Small intestine (tissue), 7 donors: ENCODE measurements around the gene WDR37. TPM values are rescaled to one million over a fixed set of nuclear protein-coding genes. Genes with fewer than 3 reads are reported as not detected.

Experiments
- DNase-seq, 2 donors: peaks; one replicate each; pipeline versions ENCODE4 v3.0.0 to v3.0.0-alpha.2; 2013
- FAIRE-seq: peaks from 2 replicates; lab custom pipeline; 2012; peaks lifted over from hg19 to GRCh38; lab: Jason Lieb, UNC
- H3K27ac ChIP-seq, 3 donors: one replicate each; pipeline ENCODE4 v1.5.1; 2013; ENCODE audit warnings: low read length in 2 of 3, mild to moderate bottlenecking in 2 of 3, control low read depth in 1 of 3, inconsistent platforms in 1 of 3, low read depth in 1 of 3, moderate library complexity in 1 of 3
- H3K27me3 ChIP-seq, 3 donors: one replicate each; pipeline ENCODE4 v1.6.1; 2013; ENCODE audit warnings: low read length in 3 of 3, inconsistent platforms in 1 of 3; ENCODE audit not compliant: control insufficient read depth in 3 of 3, insufficient read depth in 3 of 3
- H3K36me3 ChIP-seq, 3 donors: one replicate each; pipeline ENCODE4 v1.6.1; 2013; ENCODE audit warnings: low read length in 3 of 3, inconsistent platforms in 1 of 3, low read depth in 1 of 3, mild to moderate bottlenecking in 1 of 3, moderate library complexity in 1 of 3; ENCODE audit not compliant: control insufficient read depth in 3 of 3, insufficient read depth in 2 of 3
- H3K4me1 ChIP-seq, 3 donors: one replicate each; pipeline ENCODE4 v1.6.1; 2013; ENCODE audit warnings: low read length in 2 of 3, inconsistent platforms in 1 of 3, low read depth in 1 of 3, mild to moderate bottlenecking in 1 of 3, moderate library complexity in 1 of 3; ENCODE audit not compliant: control insufficient read depth in 3 of 3, insufficient read depth in 2 of 3
- H3K4me3 ChIP-seq, 3 donors: one replicate each; pipeline ENCODE4 v1.5.1; 2013; ENCODE audit warnings: low read length in 3 of 3, control low read depth in 1 of 3, inconsistent platforms in 1 of 3, low read depth in 1 of 3, mild to moderate bottlenecking in 1 of 3, moderate library complexity in 1 of 3
- H3K9me3 ChIP-seq, 2 donors: one replicate each; pipeline ENCODE4 v1.6.1; 2013; ENCODE audit warnings: low read depth in 1 of 2, low read length in 1 of 2; ENCODE audit not compliant: control insufficient read depth in 2 of 2, insufficient read depth in 1 of 2
- WGBS, 3 donors: extraction: QIAGEN DNeasy Blood & Tissue Kit; methylation state at CpG; one replicate each; pipeline ENCODE4 v1.1.7; 2013; 5-methylcytosine and 5-hydroxymethylcytosine counted together
- polyA plus RNA-seq, 4 donors: library from polyadenylated mRNA; stranded (reverse) in 3 of 4; unstranded in 1 of 4; fragments of 200-250 nt in 3 of 4; fragments of 120-200 nt in 1 of 4; gene quantifications; one replicate each; pipeline versions ENCODE4 v1.2.1 to v1.2.3, GENCODE V29; 2013
- donor health status: healthy with polysubstance abuse.
- donor health status: control.
- donor health status: control.
- donor health status: Bipolar disorder and iron deficiency.
- donor health status: healthy.

Gene WDR37
- polyA plus RNA-seq, 4 donors: 6.8 to 14.8 (median 7.7) TPM

- Histone ChIP-seq H3K4me3 (no peak overlapping the region), H3K9me3 (no peaks in the 10 kb centered on the region), H3K36me3 (no peaks in the 10 kb centered on the region), H3K4me1 (peaks cover 0 to 4% (median 0%) of the 10 kb centered on the region in 3 donors), H3K27ac (no peak overlapping the region), H3K27me3 (peaks cover 0 to under 1% (median 0%) of the 10 kb centered on the region in 3 donors)
- FAIRE-seq (no peak), DNase-seq (no peak)
- WGBS, 3 donors: 88 to 89% (median 89%) methylated on average over 20 of the region's 20 CpGs
These were observed 123.3 kb downstream of the WDR37 start for GRCh38 chr10:1179346-1180070.

GRCh38 chr10:1180071-1180730 lies 124.0 kb downstream of the WDR37 start:
- peaks cover 0 to 2% (median 0%) of the 10 kb centered on the region in 3 donors for H3K27me3 ChIP-seq
- DNase-seq (no peak), FAIRE-seq (no peak)
- no peaks in the 10 kb centered on the region for H3K36me3 ChIP-seq
- H3K4me1 ChIP-seq: peaks cover 0 to 4% (median 0%) of the 10 kb centered on the region in 3 donors
- no peak overlapping the region for H3K4me3 ChIP-seq
- no peaks in the 10 kb centered on the region for H3K9me3 ChIP-seq
- WGBS, 3 donors: 81 to 90% (median 86%) methylated on average over 15 to 16 of the region's 16 CpGs
- H3K27ac ChIP-seq: no peak overlapping the region

GRCh38 chr10:1180836-1181235 lies 124.7 kb downstream of the WDR37 start:
- Histone ChIP-seq H3K27me3 (peaks cover 0 to 2% (median 0%) of the 10 kb centered on the region in 3 donors), H3K9me3 (no peaks in the 10 kb centered on the region), H3K4me3 (no peak overlapping the region), H3K36me3 (no peaks in the 10 kb centered on the region), H3K4me1 (peaks cover 0 to 4% (median 0%) of the 10 kb centered on the region in 3 donors), H3K27ac (no peak overlapping the region)
- no peak for DNase-seq
- 84 to 93% (median 85%) methylated on average over 11 of the region's 11 CpGs for WGBS, 3 donors
- FAIRE-seq: no peak

Other genes starting within 250 kb of the WDR37 start
- 10 to 100 TPM; 12.4 to 52.6 (median 21.2) TPM for gene LARP4B, start 124.7 kb upstream of the WDR37 start, polyA plus RNA-seq
- gene GTPBP4, start 68.0 kb upstream of the WDR37 start, polyA plus RNA-seq: 10 to 100 TPM; 16.8 to 33.8 (median 30.0) TPM
- gene IDI2, start 30.5 kb upstream of the WDR37 start, polyA plus RNA-seq: under 1 TPM in 1 of 4 donors, not detected in 3; 0.03 TPM
- 10 to 100 TPM; 37.8 to 79.5 (median 58.1) TPM for gene IDI1, start 7.3 kb upstream of the WDR37 start, polyA plus RNA-seq